K562 (cell line): ENCODE data around the gene ANKMY1. TPM values are rescaled to one million over a fixed set of nuclear protein-coding genes. Genes with fewer than 3 reads are reported as not detected.

Source experiments
- ATAC-seq: fragments of 200-7000 bp; cut with Tn5 transposase; 3 replicates; pipeline ENCODE4 v1.9.1; 2020; ENCODE audit warnings: moderate library complexity
- BruUV-seq: library from RNA; stranded (reverse); fragments of 400-500 nt; replicated peaks from 2 replicates; lab custom pipeline; 2021; lab: Mats Ljungman, UMichigan
- CTCF ChIA-PET: fragments of 300-600 bp; formaldehyde crosslinking; extraction: SDS; loops from one replicate; lab custom pipeline; 2021; ENCODE audit warnings: low intra/inter-chr PET ratio; lab: Yijun Ruan, JAX
- POLR2A ChIA-PET: fragments of 300-600, 350-650 bp; sonication (Branson Sonifier 250); formaldehyde crosslinking; extraction: SDS; loops from one replicate; lab custom pipeline; 2021; ENCODE audit warnings: antibody characterized with exemption, inconsistent platforms; lab: Yijun Ruan, JAX
- DNase-seq, 4 experiments: peaks; one replicate each; pipeline versions ENCODE4 v3.0.0 to v3.0.0-alpha.2; 2011 to 2018; ENCODE audit warnings: low spot score in 3 of 4, mixed read lengths in 3 of 4; ENCODE audit errors: extremely low read depth in 1 of 4
- FAIRE-seq: peaks from 2 replicates; lab custom pipeline; 2011; peaks lifted over from hg19 to GRCh38; lab: Jason Lieb, UNC
- H2AFZ ChIP-seq: 2 replicates; pipeline ENCODE4 v1.6.0; 2011; ENCODE audit warnings: low read depth, low read length, control low read depth, inconsistent platforms
- H3K27ac ChIP-seq: fragments of 200-600 bp; 3 replicates; pipeline ENCODE4 v1.8.0; 2011; ENCODE audit warnings: low read depth, mild to moderate bottlenecking, control low read depth, inconsistent platforms, low read length, moderate library complexity, mixed read lengths; ENCODE audit errors: extremely low read depth
- H3K27me3 ChIP-seq, 2 experiments: fragments of 300-600 bp in 1 of 2; 2 replicates in 1 of 2; 3 replicates in 1 of 2; pipeline versions ENCODE4 v1.6.0 to v1.8.0; 2011; ENCODE audit warnings: inconsistent platforms in 2 of 2, low read length in 2 of 2, mild to moderate bottlenecking in 1 of 2, mixed read lengths in 1 of 2, moderate library complexity in 1 of 2; ENCODE audit not compliant: control insufficient read depth in 2 of 2, insufficient read depth in 2 of 2
- H3K36me3 ChIP-seq: fragments of 300-600 bp; 3 replicates; pipeline ENCODE4 v1.8.0; 2011; ENCODE audit warnings: mild to moderate bottlenecking, low read length, inconsistent platforms; ENCODE audit not compliant: control insufficient read depth, insufficient read depth
- H3K4me1 ChIP-seq, 2 experiments: fragments of 200-600 bp in 1 of 2; replicated peaks in 1 of 2; 2 replicates in 1 of 2; 3 replicates in 1 of 2; pipeline versions ENCODE4 v1.5.1 to v1.8.0; 2011; ENCODE audit warnings: inconsistent platforms in 2 of 2, low read length in 2 of 2, mild to moderate bottlenecking in 1 of 2, mixed read lengths in 1 of 2, moderate library complexity in 1 of 2; ENCODE audit not compliant: control insufficient read depth in 2 of 2, insufficient read depth in 2 of 2
- H3K4me2 ChIP-seq: 2 replicates; pipeline ENCODE4 v1.6.1; 2011; ENCODE audit warnings: low read length, control low read depth, inconsistent platforms, mixed read lengths; ENCODE audit not compliant: insufficient read depth
- H3K4me3 ChIP-seq: fragments of 200-600 bp; sonication (generic), shearing (Covaris generic); 2 replicates; pipeline ENCODE4 v1.5.1; 2016; ENCODE audit warnings: control low read depth, inconsistent platforms
- H3K79me2 ChIP-seq: fragments of 200-600 bp; 3 replicates; pipeline ENCODE4 v1.8.0; 2011; ENCODE audit warnings: low read length, inconsistent platforms; ENCODE audit not compliant: control insufficient read depth, insufficient read depth
- H3K9ac ChIP-seq, 2 experiments: 2 replicates each; pipeline versions ENCODE4 v1.6.0 to v1.6.1; 2011; ENCODE audit warnings: low read depth in 2 of 2, low read length in 2 of 2, control low read depth in 1 of 2, inconsistent platforms in 1 of 2, mild to moderate bottlenecking in 1 of 2, mixed read lengths in 1 of 2; ENCODE audit not compliant: insufficient read depth in 1 of 2
- H3K9me1 ChIP-seq: one replicate; pipeline ENCODE4 v1.6.0; 2011; ENCODE audit warnings: inconsistent platforms, mild to moderate bottlenecking, low read length, moderate library complexity; ENCODE audit not compliant: control insufficient read depth, insufficient read depth
- H3K9me3 ChIP-seq: replicated peaks from 2 replicates; pipeline ENCODE4 v1.5.1; 2011; ENCODE audit warnings: low read depth, low read length, inconsistent platforms; ENCODE audit not compliant: control insufficient read depth, insufficient read depth
- H4K20me1 ChIP-seq: replicated peaks from 2 replicates; pipeline ENCODE4 v1.6.1; 2011; ENCODE audit warnings: low read length, inconsistent platforms, mixed read lengths; ENCODE audit not compliant: control insufficient read depth, insufficient read depth
- IRF2 ChIP-seq: sonication (generic); formaldehyde crosslinking; IDR thresholded peaks from 2 replicates; pipeline ENCODE4 v1.8.1; 2022; ENCODE audit warnings: mild to moderate bottlenecking, missing genetic modification reagents
- POLR2G ChIP-seq: fragments of 200-400 bp; formaldehyde crosslinking; IDR thresholded peaks from 2 replicates; pipeline ENCODE4 v1.6.1; 2017; ENCODE audit warnings: low read depth, mild to moderate bottlenecking, antibody characterized with exemption, low read length, moderate library complexity
- WGBS: fragments of 100-300 bp; shearing (Covaris generic); methylation state at CpG from one replicate; pipeline ENCODE4 v1.1.6; 2016; ENCODE audit warnings: low coverage, mixed read lengths; ENCODE audit not compliant: insufficient coverage; ENCODE audit errors: missing lambda C conversion rate; 5-methylcytosine and 5-hydroxymethylcytosine counted together
- in situ Hi-C: fragments of 300-500 bp; cut with MboI; formaldehyde crosslinking; loops from 4 replicates; pipeline ENCODE4 v1.15.0; 2018; ENCODE audit warnings: inconsistent platforms, mixed read lengths
- intact Hi-C: fragments of 100-400 bp; cut with micrococcal nuclease; formaldehyde crosslinking; loops from 2 replicates; pipeline ENCODE4 v1.14.2; 2022
- polyA plus RNA-seq, 8 experiments: library from polyadenylated mRNA; depleted of rRNA in 4 of 8; stranded (reverse) in 5 of 8; unstranded in 3 of 8; fragments of >200 nt; fragmentation: Nextera tagmentation in 2 of 8; fragmentation: Illumina TruSeq in 1 of 8; extraction: Ambion mirVana in 2 of 8; extraction: Trizol in 1 of 8; gene quantifications; 2 replicates each; pipeline versions ENCODE4 v1.2.1 to v1.2.3, GENCODE V29; 2011 to 2014; ENCODE audit warnings: inconsistent platforms in 1 of 8, missing spikeins in 1 of 8
- total RNA-seq, 7 experiments: library from RNA; depleted of rRNA in 6 of 7; stranded (reverse); fragments of >200 nt in 6 of 7; fragmentation: Illumina TruSeq in 2 of 7; extraction: Trizol in 2 of 7; gene quantifications; 2 replicates each; pipeline versions ENCODE4 v1.2.1 to v1.2.3, GENCODE V29; 2011 to 2021; ENCODE audit warnings: low replicate concordance in 1 of 7

ANKMY1 gene
- total and polyA plus RNA-seq, 9 of the 15 experiments (the other 6 are each of a cell fraction or from before 2014, with no cell fraction given): 0.75 to 15.1 (median 11.7) TPM

- Histone ChIP-seq H3K4me3 (no peak overlapping the region), H3K27ac (no peak overlapping the region), H3K4me1 (no peaks in the 10 kb centered on the region), H3K9ac (no peak overlapping the region), H3K4me2 (no peak overlapping the region)
- POLR2A ChIA-PET: no interaction called here
- no TSS peak for BruUV-seq
- ATAC-seq (no peak), FAIRE-seq (no peak)
- intact Hi-C loops: no loop called here
- 0 out of 2 replicates have a peak, but pooled peaks have one; percentile 36 for TF ChIP-seq POLR2G
- no peak for TF ChIP-seq IRF2 (CRISPR knock-in tag)
- TF ChIP-seq, all 486 proteins: peak for 1
- no peaks in the 10 kb centered on the region for H3K36me3 ChIP-seq
- no peaks in the 10 kb centered on the region for H3K9me1 ChIP-seq
- WGBS: 71% methylated on average over 3 of the region's 5 CpGs
- H3K79me2 ChIP-seq: no peaks in the 10 kb centered on the region
- no peaks in the 10 kb centered on the region for H3K27me3 ChIP-seq
- in situ Hi-C loops: no loop called here
- no peak overlapping the region for H2AFZ ChIP-seq
- DNase-seq: no peak
- no peaks in the 10 kb centered on the region for H4K20me1 ChIP-seq
- CTCF ChIA-PET: no interaction called here
- no peaks in the 10 kb centered on the region; the same call in 1 of the 2 replicates for H3K9me3 ChIP-seq
Measured at GRCh38 chr2:240481720-240482119, 76.1 kb downstream of the ANKMY1 start.

- no peaks in the 10 kb centered on the region for H4K20me1 ChIP-seq
- no peaks in the 10 kb centered on the region for H3K9me1 ChIP-seq
- ChIA-PET POLR2A (no interaction called here), CTCF (no interaction called here)
- no peak overlapping the region; a peak in 1 of 4 replicates for H3K9ac ChIP-seq
- H3K27me3 ChIP-seq: no peaks in the 10 kb centered on the region
- H3K9me3 ChIP-seq: no peaks in the 10 kb centered on the region; the same call in 1 of the 2 replicates
- FAIRE-seq (no peak), DNase-seq (no peak), ATAC-seq (no peak)
- no peak overlapping the region for H3K27ac ChIP-seq
- no peaks in the 10 kb centered on the region for H3K36me3 ChIP-seq
- no TSS peak for BruUV-seq
- no peak overlapping the region for H3K4me2 ChIP-seq
- no peak overlapping the region for H2AFZ ChIP-seq
- in situ Hi-C loops (no loop called here), intact Hi-C loops (no loop called here)
- H3K4me3 ChIP-seq: no peak overlapping the region
- no peaks in the 10 kb centered on the region for H3K79me2 ChIP-seq
- WGBS: 84% methylated on average over 14 of the region's 25 CpGs
- H3K4me1 ChIP-seq: no peaks in the 10 kb centered on the region
- 0 out of 2 replicates have a peak, but pooled peaks have one; percentile 15 for TF ChIP-seq POLR2G
Measured at GRCh38 chr2:240480834-240481623, 76.8 kb downstream of the ANKMY1 start.
